Panc1 (cell line): ENCODE results near the gene ARHGAP8. TPM values are rescaled to one million over a fixed set of nuclear protein-coding genes. Genes with fewer than 3 reads are reported as not detected.

Experiments used
- ATAC-seq: fragments of 200-7000 bp; cut with Tn5 transposase; 2 replicates; pipeline ENCODE4 v1.9.1; 2020; ENCODE audit warnings: mild to moderate bottlenecking, moderate library complexity
- BruUV-seq: library from RNA; stranded (reverse); fragments of 400-500 nt; replicated peaks from 2 replicates; lab custom pipeline; 2021; lab: Mats Ljungman, UMichigan
- CTCF ChIA-PET: fragments of 300-600 bp; sonication (Branson Sonifier 250); formaldehyde crosslinking; loops from one replicate; lab custom pipeline; 2022; ENCODE audit warnings: antibody characterized with exemption; lab: Charles Lee
- POLR2A ChIA-PET: fragments of 300-600 bp; sonication (Branson Sonifier 250); formaldehyde crosslinking; loops from one replicate; lab custom pipeline; 2022; ENCODE audit warnings: antibody characterized with exemption; lab: Charles Lee
- DNase-seq: peaks from one replicate; pipeline ENCODE4 v3.0.0-alpha.2; 2010; ENCODE audit warnings: low read depth, low spot score
- H3K27ac ChIP-seq: 2 replicates; pipeline ENCODE4 v1.5.1; 2011; ENCODE audit warnings: mild to moderate bottlenecking, low read length, inconsistent platforms
- H3K27me3 ChIP-seq: fragments of 200-500 bp; sonication (Bioruptor generic); 2 replicates; pipeline ENCODE4 v1.6.0; 2014; ENCODE audit warnings: low read length, inconsistent platforms; ENCODE audit not compliant: control insufficient read depth, insufficient read depth
- H3K36me3 ChIP-seq: fragments of 200-500 bp; sonication (Bioruptor generic); 2 replicates; pipeline ENCODE4 v1.5.1; 2014; ENCODE audit warnings: inconsistent platforms, mild to moderate bottlenecking, low read length, moderate library complexity; ENCODE audit not compliant: control insufficient read depth, insufficient read depth
- H3K4me1 ChIP-seq: 2 replicates; pipeline ENCODE4 v1.5.1; 2011; ENCODE audit warnings: inconsistent platforms, mild to moderate bottlenecking, low read length, moderate library complexity; ENCODE audit not compliant: control insufficient read depth, insufficient read depth
- H3K4me3 ChIP-seq, 2 experiments: 2 replicates each; pipeline ENCODE4 v1.5.1; 2011 to 2012; ENCODE audit warnings: low read depth in 2 of 2, low read length in 2 of 2, mild to moderate bottlenecking in 2 of 2, inconsistent platforms in 1 of 2, moderate library complexity in 1 of 2
- H3K9me3 ChIP-seq: fragments of 200-500 bp; sonication (Bioruptor generic); 2 replicates; pipeline ENCODE4 v1.5.1; 2014; ENCODE audit warnings: low read depth, mild to moderate bottlenecking, inconsistent platforms, low read length, moderate library complexity; ENCODE audit not compliant: control insufficient read depth, insufficient read depth
- POLR2AphosphoS5 ChIP-seq: IDR thresholded peaks from 2 replicates; pipeline ENCODE4 v1.6.1; 2012; ENCODE audit warnings: mild to moderate bottlenecking, low read depth, low read length, moderate library complexity
- REST ChIP-seq, 2 experiments: IDR thresholded peaks; 2 replicates each; pipeline ENCODE4 v1.6.1; 2011 to 2012; ENCODE audit warnings: low read depth in 2 of 2, control low read depth in 1 of 2, low read length in 1 of 2, mild to moderate bottlenecking in 1 of 2, moderate library complexity in 1 of 2; ENCODE audit not compliant: insufficient read depth in 1 of 2
- SIN3A ChIP-seq: IDR thresholded peaks from 2 replicates; pipeline ENCODE4 v1.6.1; 2012; ENCODE audit warnings: low read depth, mild to moderate bottlenecking, low read length, moderate library complexity, borderline replicate concordance; ENCODE audit not compliant: insufficient read depth
- TCF7L2 ChIP-seq: IDR thresholded peaks from 2 replicates; pipeline ENCODE4 v1.6.1; 2011; ENCODE audit warnings: mild to moderate bottlenecking, low read depth, low read length, inconsistent platforms
- in situ Hi-C: cut with HindIII; loops from 2 replicates; pipeline ENCODE4 v1.10.0; 2016; ENCODE audit warnings: low sequenced_read_pairs, low pct_unique_long_range_greater_than_20kb
- intact Hi-C: fragments of 100-400 bp; cut with micrococcal nuclease; formaldehyde crosslinking; loops from one replicate; pipeline ENCODE4 v1.10.0; 2022; ENCODE audit not compliant: unreplicated experiment
- total RNA-seq: library from RNA; stranded (reverse); gene quantifications from one replicate; pipeline ENCODE4 v1.2.1, GENCODE V29; 2021; ENCODE audit not compliant: unreplicated experiment
- TF ChIP-seq, protein P1 (sequence below): fragments of 450-650 bp; IDR thresholded peaks from 2 replicates; pipeline ENCODE4 v1.5.1; 2017; ENCODE audit warnings: mild to moderate bottlenecking

ARHGAP8 gene
- total RNA-seq, 1 experiment from 2014 or later: 9.2 TPM

DNA sequence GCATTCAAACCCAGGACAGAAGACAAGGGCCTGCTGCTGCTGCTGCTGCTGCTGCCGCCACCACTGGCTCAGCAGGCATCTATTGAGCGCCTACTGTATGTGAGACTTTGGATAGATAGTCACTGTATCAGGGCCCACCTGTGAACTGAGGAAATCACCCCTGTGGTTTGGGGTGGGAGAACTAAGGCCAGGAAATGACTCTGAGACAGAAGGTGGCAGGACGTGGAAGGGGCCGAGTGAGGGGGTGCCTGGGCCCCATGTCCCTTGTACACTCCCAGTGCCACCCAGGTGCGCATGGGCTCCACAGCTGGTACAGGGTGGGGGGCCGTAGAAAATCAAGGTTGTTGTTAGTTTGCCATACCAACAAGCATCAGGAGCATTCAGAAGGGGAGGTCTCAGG, 50.6 kb downstream of the ARHGAP8 start:
- Histone ChIP-seq H3K27me3 (no peaks in the 10 kb centered on the region), H3K9me3 (no peaks in the 10 kb centered on the region), H3K36me3 (no peaks in the 10 kb centered on the region), H3K4me3 (no peak overlapping the region), H3K27ac (no peak overlapping the region), H3K4me1 (no peaks in the 10 kb centered on the region)
- in situ Hi-C loops (no loop called here), intact Hi-C loops (no loop called here)
- TF ChIP-seq TCF7L2 (no peak), REST (IDR thresholded peaks at IDR 0.05; ENCODE audit: insufficient read depth in 1 of 2, low read depth in 2 of 2, low read length in 1 of 2) (no peak), POLR2AphosphoS5 (no peak), SIN3A (no peak)
- TF ChIP-seq, protein P1, sequence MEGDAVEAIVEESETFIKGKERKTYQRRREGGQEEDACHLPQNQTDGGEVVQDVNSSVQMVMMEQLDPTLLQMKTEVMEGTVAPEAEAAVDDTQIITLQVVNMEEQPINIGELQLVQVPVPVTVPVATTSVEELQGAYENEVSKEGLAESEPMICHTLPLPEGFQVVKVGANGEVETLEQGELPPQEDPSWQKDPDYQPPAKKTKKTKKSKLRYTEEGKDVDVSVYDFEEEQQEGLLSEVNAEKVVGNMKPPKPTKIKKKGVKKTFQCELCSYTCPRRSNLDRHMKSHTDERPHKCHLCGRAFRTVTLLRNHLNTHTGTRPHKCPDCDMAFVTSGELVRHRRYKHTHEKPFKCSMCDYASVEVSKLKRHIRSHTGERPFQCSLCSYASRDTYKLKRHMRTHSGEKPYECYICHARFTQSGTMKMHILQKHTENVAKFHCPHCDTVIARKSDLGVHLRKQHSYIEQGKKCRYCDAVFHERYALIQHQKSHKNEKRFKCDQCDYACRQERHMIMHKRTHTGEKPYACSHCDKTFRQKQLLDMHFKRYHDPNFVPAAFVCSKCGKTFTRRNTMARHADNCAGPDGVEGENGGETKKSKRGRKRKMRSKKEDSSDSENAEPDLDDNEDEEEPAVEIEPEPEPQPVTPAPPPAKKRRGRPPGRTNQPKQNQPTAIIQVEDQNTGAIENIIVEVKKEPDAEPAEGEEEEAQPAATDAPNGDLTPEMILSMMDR: no peak
- no peak for DNase-seq
- ATAC-seq: no peak
- ChIA-PET CTCF (no interaction called here), POLR2A (no interaction called here)
- no TSS peak for BruUV-seq

- H3K36me3 ChIP-seq: no peaks in the 10 kb centered on the region
- TF ChIP-seq POLR2AphosphoS5: no peak
- TF ChIP-seq, protein P1: no peak
- no peak for TF ChIP-seq TCF7L2
- TF ChIP-seq SIN3A: no peak
- no peak for TF ChIP-seq REST (IDR thresholded peaks at IDR 0.05; ENCODE audit: insufficient read depth in 1 of 2, low read depth in 2 of 2, low read length in 1 of 2)
- no TSS peak for BruUV-seq
- no peak overlapping the region for H3K27ac ChIP-seq
- H3K9me3 ChIP-seq: no peaks in the 10 kb centered on the region
- CTCF ChIA-PET: no interaction called here
- H3K4me3 ChIP-seq: no peak overlapping the region
- POLR2A ChIA-PET: no interaction called here
- DNase-seq (no peak), ATAC-seq (no peak)
- no peaks in the 10 kb centered on the region for H3K27me3 ChIP-seq
- no peaks in the 10 kb centered on the region for H3K4me1 ChIP-seq
- in situ Hi-C loops: no loop called here
- intact Hi-C loops: no loop called here
Measured at GRCh38 chr22:44804327-44804726, 52.0 kb downstream of the ARHGAP8 start.
